ENCODE results near the gene TSACC. TPM values are rescaled to one million over a fixed set of nuclear protein-coding genes. Genes with fewer than 3 reads are reported as not detected.
"Not testable (repeated sequence)": the region's sequence is repeated elsewhere in the genome, so short reads cannot be mapped to it uniquely, and the experiment has no call there.

TSACC gene
- total RNA-seq, 4 donors from 2014 or later = 3.2 TPM; not detected in 3

DNA sequence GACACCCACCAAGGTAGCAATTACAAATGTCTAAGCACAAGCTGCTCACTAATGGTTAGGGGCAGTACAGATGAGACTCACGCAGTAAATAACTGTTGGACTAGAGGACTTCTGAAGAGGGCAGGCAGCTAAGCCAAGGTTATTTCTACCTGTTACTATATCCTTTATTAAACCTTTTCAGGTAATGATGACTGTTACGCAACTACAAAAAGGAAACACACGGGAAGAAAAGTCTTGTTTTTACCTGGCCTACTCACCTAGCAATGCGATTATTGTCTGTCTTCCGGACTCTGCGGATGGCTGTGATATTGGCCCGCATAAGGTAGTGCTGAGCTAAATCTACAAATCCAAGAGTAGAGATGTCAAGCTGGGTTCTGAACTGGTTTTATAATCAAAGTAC is 21.4 kb upstream of the TSACC start:
- TF ChIP-seq, protein P1, sequence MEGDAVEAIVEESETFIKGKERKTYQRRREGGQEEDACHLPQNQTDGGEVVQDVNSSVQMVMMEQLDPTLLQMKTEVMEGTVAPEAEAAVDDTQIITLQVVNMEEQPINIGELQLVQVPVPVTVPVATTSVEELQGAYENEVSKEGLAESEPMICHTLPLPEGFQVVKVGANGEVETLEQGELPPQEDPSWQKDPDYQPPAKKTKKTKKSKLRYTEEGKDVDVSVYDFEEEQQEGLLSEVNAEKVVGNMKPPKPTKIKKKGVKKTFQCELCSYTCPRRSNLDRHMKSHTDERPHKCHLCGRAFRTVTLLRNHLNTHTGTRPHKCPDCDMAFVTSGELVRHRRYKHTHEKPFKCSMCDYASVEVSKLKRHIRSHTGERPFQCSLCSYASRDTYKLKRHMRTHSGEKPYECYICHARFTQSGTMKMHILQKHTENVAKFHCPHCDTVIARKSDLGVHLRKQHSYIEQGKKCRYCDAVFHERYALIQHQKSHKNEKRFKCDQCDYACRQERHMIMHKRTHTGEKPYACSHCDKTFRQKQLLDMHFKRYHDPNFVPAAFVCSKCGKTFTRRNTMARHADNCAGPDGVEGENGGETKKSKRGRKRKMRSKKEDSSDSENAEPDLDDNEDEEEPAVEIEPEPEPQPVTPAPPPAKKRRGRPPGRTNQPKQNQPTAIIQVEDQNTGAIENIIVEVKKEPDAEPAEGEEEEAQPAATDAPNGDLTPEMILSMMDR (IDR thresholded peaks at IDR 0.05) = no peak
- TF ChIP-seq POLR2A (IDR thresholded peaks at IDR 0.05) = no peak
- 90 to 91% methylated on average over 7 of the region's 7 CpGs for WGBS, 2 donors
- H3K4me3 ChIP-seq (ENCODE audit: low read depth, poor library complexity, severe bottlenecking) = no peak overlapping the region
- intact Hi-C loops (cut with DNase I; ENCODE audit: low total_unique reads) = no loop called here
- no peak for DNase-seq (ENCODE audit: low spot score in 2 of 2)

- no peak overlapping the region for H3K4me3 ChIP-seq (ENCODE audit: low read depth, poor library complexity, severe bottlenecking)
- DNase-seq (ENCODE audit: low spot score in 2 of 2) = no peak
- 58 to 67% methylated on average over 1 of the region's 1 CpG for WGBS, 2 donors
- TF ChIP-seq, protein P1 (IDR thresholded peaks at IDR 0.05) = no peak
- no peak for TF ChIP-seq POLR2A (IDR thresholded peaks at IDR 0.05)
- intact Hi-C loops (cut with DNase I; ENCODE audit: low total_unique reads) = loop anchor here (10.0 kb wide), 1 partner anchor 185 kb away; no protein-coding TSS in a partner anchor
Observed at GRCh38 chr1:156319664-156320063, 18.7 kb upstream of the TSACC start.

- 77 to 80% methylated on average over 3 of the region's 3 CpGs for WGBS, 2 donors
- TF ChIP-seq, protein P1 (IDR thresholded peaks at IDR 0.05) = no peak
- no peak for TF ChIP-seq POLR2A (IDR thresholded peaks at IDR 0.05)
- intact Hi-C loops (cut with DNase I; ENCODE audit: low total_unique reads) = loop anchor here (10.0 kb wide), 1 partner anchor 186 kb away; no protein-coding TSS in a partner anchor
- no peak overlapping the region for H3K4me3 ChIP-seq (ENCODE audit: low read depth, poor library complexity, severe bottlenecking)
- DNase-seq (ENCODE audit: low spot score in 2 of 2) = no peak
Observed at GRCh38 chr1:156320560-156320959, 17.8 kb upstream of the TSACC start.

GRCh38 chr1:156323179-156323578 is 15.1 kb upstream of the TSACC start:
- intact Hi-C loops (cut with DNase I; ENCODE audit: low total_unique reads) = loop anchor here (10.0 kb wide), 1 partner anchor 188 kb away; no protein-coding TSS in a partner anchor
- not testable (repeated sequence) for DNase-seq (ENCODE audit: low spot score in 2 of 2); H3K4me3 ChIP-seq (ENCODE audit: low read depth, poor library complexity, severe bottlenecking)
- 91 to 95% methylated on average over 9 of the region's 9 CpGs for WGBS, 2 donors

DNA sequence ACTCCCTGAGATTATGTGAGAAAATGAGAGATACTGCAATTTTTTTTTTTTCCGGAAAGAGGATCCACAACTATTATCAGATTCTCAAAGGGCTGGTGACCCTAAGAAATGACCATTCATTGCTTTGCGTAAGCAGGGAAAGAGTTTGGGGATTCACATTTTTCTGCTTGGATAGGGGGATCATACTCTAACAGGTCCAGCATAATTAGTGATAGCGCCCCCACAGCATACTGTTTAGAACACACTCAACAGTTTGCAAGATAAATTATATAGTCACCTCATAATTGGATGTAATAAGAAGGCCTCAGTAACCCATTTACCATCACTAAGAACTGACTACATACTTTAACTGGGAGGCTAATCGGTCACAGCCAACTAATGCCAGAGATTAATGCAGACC is 2.1 kb upstream of the TSACC start:
- WGBS, 2 donors = 67 to 68% methylated on average over 4 of the region's 4 CpGs
- intact Hi-C loops (cut with DNase I; ENCODE audit: low total_unique reads) = no loop called here
- H3K4me3 ChIP-seq (ENCODE audit: low read depth, poor library complexity, severe bottlenecking) = no peak overlapping the region

GRCh38 chr1:156337052-156337887 is 1.1 kb upstream of the TSACC start:
- WGBS, 2 donors = 33 to 42% methylated on average over 34 of the region's 34 CpGs
- intact Hi-C loops (cut with DNase I; ENCODE audit: low total_unique reads) = no loop called here
- DNase-seq (ENCODE audit: low spot score in 2 of 2) = peak in 1 of 2 donors; percentile 15
- TF ChIP-seq POLR2A (IDR thresholded peaks at IDR 0.05) = no peak
- TF ChIP-seq, protein P1 (IDR thresholded peaks at IDR 0.05) = no peak
- H3K4me3 ChIP-seq (ENCODE audit: low read depth, poor library complexity, severe bottlenecking) = peak overlapping the region; percentile 65

More for the DNA sequence above, 2.1 kb upstream of the TSACC start:
- TF ChIP-seq POLR2A (IDR thresholded peaks at IDR 0.05) = no peak
- TF ChIP-seq, protein P1 (IDR thresholded peaks at IDR 0.05) = no peak
- no peak for DNase-seq (ENCODE audit: low spot score in 2 of 2)

All from lower leg skin (tissue), 4 donors.